PC-9 (cell line): ENCODE measurements around the gene TMEM176A. TPM values are rescaled to one million over a fixed set of nuclear protein-coding genes. Genes with fewer than 3 reads are reported as not detected.
"Not testable (repeated sequence)": the region's sequence is repeated elsewhere in the genome, so short reads cannot be mapped to it uniquely, and the experiment has no call there.

Source experiments
- BruUV-seq: library from RNA; stranded (reverse); fragments of 400-500 nt; replicated peaks from 2 replicates; lab custom pipeline; 2021; lab: Mats Ljungman, UMichigan
- CTCF ChIA-PET: fragments of 300-600 bp; sonication (Branson Sonifier 250); formaldehyde crosslinking; loops from one replicate; lab custom pipeline; 2022; ENCODE audit warnings: antibody characterized with exemption; lab: Charles Lee
- POLR2A ChIA-PET: fragments of 300-600 bp; sonication (Branson Sonifier 250); formaldehyde crosslinking; loops from one replicate; lab custom pipeline; 2022; ENCODE audit warnings: antibody characterized with exemption; ENCODE audit not compliant: unreplicated experiment; lab: Charles Lee
- DNase-seq, 2 experiments: peaks; one replicate each; pipeline versions ENCODE4 v3.0.0 to v3.0.0-alpha.2; 2015 to 2022; ENCODE audit warnings: mixed read lengths in 1 of 2
- H2AFZ ChIP-seq: fragments of 200-600 bp; sonication (generic); 2 replicates; pipeline ENCODE4 v1.8.1; 2017; ENCODE audit warnings: antibody characterized with exemption
- H3F3A ChIP-seq: fragments of 200-600 bp; sonication (generic); 2 replicates; pipeline ENCODE4 v1.8.1; 2017; ENCODE audit warnings: antibody characterized with exemption, mild to moderate bottlenecking, low read depth; ENCODE audit not compliant: insufficient read depth
- H3K27ac ChIP-seq: fragments of 200-600 bp; sonication (generic); 2 replicates; pipeline ENCODE4 v1.6.1; 2016; ENCODE audit warnings: mixed run types
- H3K27me3 ChIP-seq: fragments of 200-600 bp; sonication (generic); 2 replicates; pipeline ENCODE4 v1.6.1; 2016; ENCODE audit warnings: low read depth, mixed run types; ENCODE audit not compliant: insufficient read depth
- H3K36me3 ChIP-seq: fragments of 200-600 bp; sonication (generic); 2 replicates; pipeline ENCODE4 v1.6.1; 2016; ENCODE audit warnings: low read depth, mixed run types
- H3K4me1 ChIP-seq: fragments of 200-600 bp; sonication (generic); replicated peaks from 2 replicates; pipeline ENCODE4 v1.6.1; 2016; ENCODE audit warnings: mixed run types; ENCODE audit not compliant: insufficient read depth
- H3K4me2 ChIP-seq: fragments of 200-600 bp; sonication (generic); 2 replicates; pipeline ENCODE4 v1.6.1; 2017; ENCODE audit warnings: mixed run types
- H3K4me3 ChIP-seq: fragments of 200-600 bp; sonication (generic); 2 replicates; pipeline ENCODE4 v1.6.1; 2016; ENCODE audit warnings: mixed run types
- H3K79me2 ChIP-seq: fragments of 200-600 bp; sonication (generic); 2 replicates; pipeline ENCODE4 v1.6.1; 2017; ENCODE audit warnings: low read depth, mixed run types
- H3K9me2 ChIP-seq: fragments of 200-600 bp; sonication (generic); 2 replicates; pipeline ENCODE4 v1.8.1; 2017; ENCODE audit warnings: mild to moderate bottlenecking; ENCODE audit not compliant: insufficient read depth
- H3K9me3 ChIP-seq: fragments of 200-600 bp; sonication (generic); 2 replicates; pipeline ENCODE4 v1.8.1; 2016; ENCODE audit warnings: low read depth; ENCODE audit not compliant: insufficient read depth
- H4K20me1 ChIP-seq: fragments of 200-600 bp; sonication (generic); 2 replicates; pipeline ENCODE4 v1.8.1; 2017; ENCODE audit not compliant: insufficient read depth
- EZH2 ChIP-seq: fragments of 200-600 bp; sonication (generic); IDR thresholded peaks from 2 replicates; pipeline ENCODE4 v1.8.0; 2017; ENCODE audit warnings: antibody characterized with exemption, low read depth
- intact Hi-C: fragments of 100-400 bp; cut with micrococcal nuclease; formaldehyde crosslinking; loops from one replicate; pipeline ENCODE4 v1.10.0; 2022; ENCODE audit not compliant: unreplicated experiment
- total RNA-seq: library from RNA; stranded (reverse); gene quantifications from 2 replicates; pipeline ENCODE4 v1.2.3, GENCODE V29; 2021
- TF ChIP-seq, protein P1 (sequence below): fragments of 200-600 bp; sonication (generic); conservative IDR thresholded peaks from 2 replicates; pipeline ENCODE4 v1.6.1; 2017; ENCODE audit warnings: mixed run types, antibody characterized with exemption, mild to moderate bottlenecking, moderate library complexity

Gene TMEM176A
- total RNA-seq, 1 experiment from 2014 or later = not detected

- H3K27ac ChIP-seq = no peak overlapping the region
- no peaks in the 10 kb centered on the region for H4K20me1 ChIP-seq
- H3K4me2 ChIP-seq = no peak overlapping the region
- no peak for DNase-seq
- peaks cover 59% of the 10 kb centered on the region for H3K27me3 ChIP-seq
- no peaks in the 10 kb centered on the region for H3K4me1 ChIP-seq
- ChIA-PET POLR2A (no interaction called here), CTCF (no interaction called here)
- BruUV-seq = no TSS peak
- no peaks in the 10 kb centered on the region for H3K79me2 ChIP-seq
- no peak overlapping the region for H3K4me3 ChIP-seq
- intact Hi-C loops = no loop called here
- H3F3A ChIP-seq = no peaks in the 10 kb centered on the region
- no peak overlapping the region for H2AFZ ChIP-seq
- TF ChIP-seq, protein P1, sequence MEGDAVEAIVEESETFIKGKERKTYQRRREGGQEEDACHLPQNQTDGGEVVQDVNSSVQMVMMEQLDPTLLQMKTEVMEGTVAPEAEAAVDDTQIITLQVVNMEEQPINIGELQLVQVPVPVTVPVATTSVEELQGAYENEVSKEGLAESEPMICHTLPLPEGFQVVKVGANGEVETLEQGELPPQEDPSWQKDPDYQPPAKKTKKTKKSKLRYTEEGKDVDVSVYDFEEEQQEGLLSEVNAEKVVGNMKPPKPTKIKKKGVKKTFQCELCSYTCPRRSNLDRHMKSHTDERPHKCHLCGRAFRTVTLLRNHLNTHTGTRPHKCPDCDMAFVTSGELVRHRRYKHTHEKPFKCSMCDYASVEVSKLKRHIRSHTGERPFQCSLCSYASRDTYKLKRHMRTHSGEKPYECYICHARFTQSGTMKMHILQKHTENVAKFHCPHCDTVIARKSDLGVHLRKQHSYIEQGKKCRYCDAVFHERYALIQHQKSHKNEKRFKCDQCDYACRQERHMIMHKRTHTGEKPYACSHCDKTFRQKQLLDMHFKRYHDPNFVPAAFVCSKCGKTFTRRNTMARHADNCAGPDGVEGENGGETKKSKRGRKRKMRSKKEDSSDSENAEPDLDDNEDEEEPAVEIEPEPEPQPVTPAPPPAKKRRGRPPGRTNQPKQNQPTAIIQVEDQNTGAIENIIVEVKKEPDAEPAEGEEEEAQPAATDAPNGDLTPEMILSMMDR = no peak
- TF ChIP-seq EZH2 = no peak
- no peaks in the 10 kb centered on the region for H3K36me3 ChIP-seq
- H3K9me3 ChIP-seq = no peaks in the 10 kb centered on the region
- no peaks in the 10 kb centered on the region for H3K9me2 ChIP-seq
Measured at GRCh38 chr7:150766334-150766709, 34.2 kb upstream of the TMEM176A start.

DNA sequence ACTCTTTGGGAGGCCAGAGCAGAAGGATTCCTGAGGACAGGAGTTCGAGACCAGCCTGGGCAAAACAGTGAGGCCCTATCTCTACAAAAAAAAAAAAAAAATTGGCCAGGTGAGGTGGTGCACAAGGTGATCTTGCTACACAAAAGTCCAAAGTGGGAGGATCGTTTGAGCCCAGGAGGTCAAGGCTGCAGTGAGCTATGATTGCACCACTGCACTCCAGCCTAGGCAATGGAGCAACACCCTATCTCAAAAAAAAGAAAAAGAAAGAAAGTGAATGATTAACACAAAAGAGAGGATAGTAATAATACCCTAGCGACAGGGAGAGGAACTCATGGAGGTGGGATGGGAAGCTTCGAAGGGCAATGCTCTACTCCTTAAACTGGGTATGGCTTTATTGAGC, 30.8 kb upstream of the TMEM176A start:
- ChIA-PET CTCF (no interaction called here), POLR2A (no interaction called here)
- no peaks in the 10 kb centered on the region for H4K20me1 ChIP-seq
- no TSS peak for BruUV-seq
- H3K36me3 ChIP-seq = no peaks in the 10 kb centered on the region
- H3K4me1 ChIP-seq = no peaks in the 10 kb centered on the region
- H3K4me3 ChIP-seq = no peak overlapping the region
- H3K79me2 ChIP-seq = no peaks in the 10 kb centered on the region
- no peaks in the 10 kb centered on the region for H3F3A ChIP-seq
- intact Hi-C loops = loop anchor here (10.0 kb wide), 1 partner anchor 485 kb away; no protein-coding TSS in a partner anchor
- H3K4me2 ChIP-seq = no peak overlapping the region
- H3K9me2 ChIP-seq = no peaks in the 10 kb centered on the region
- peaks cover 47% of the 10 kb centered on the region for H3K27me3 ChIP-seq
- H2AFZ ChIP-seq = no peak overlapping the region
- TF ChIP-seq, protein P1 = no peak
- no peak for TF ChIP-seq EZH2
- no peaks in the 10 kb centered on the region for H3K9me3 ChIP-seq
- H3K27ac ChIP-seq = no peak overlapping the region
- DNase-seq = no peak

DNA sequence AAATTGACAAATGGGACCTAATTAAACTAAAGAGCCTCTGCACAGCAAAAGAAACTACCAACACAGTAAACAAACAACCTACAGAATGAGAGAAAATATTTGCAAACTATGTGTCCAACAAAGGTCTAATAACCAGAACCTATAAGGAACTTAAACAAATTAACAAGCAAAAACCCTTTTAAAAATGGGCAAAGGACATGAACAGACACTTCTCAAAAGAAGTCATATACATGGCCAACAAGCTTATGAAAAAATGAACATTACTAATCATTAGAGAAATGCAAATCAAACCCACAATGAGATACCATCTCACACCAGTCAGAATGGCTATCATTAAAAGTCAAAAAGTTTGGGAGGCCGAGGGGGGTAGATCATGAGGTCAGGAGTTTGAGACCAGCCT, 26.4 kb upstream of the TMEM176A start:
- H3K27ac ChIP-seq, DNase-seq, H3K36me3 ChIP-seq, H3K4me3 ChIP-seq, H3F3A ChIP-seq, BruUV-seq, H3K4me2 ChIP-seq, H2AFZ ChIP-seq, H3K9me3 ChIP-seq, H4K20me1 ChIP-seq, POLR2A ChIA-PET, H3K9me2 ChIP-seq, H3K4me1 ChIP-seq, H3K79me2 ChIP-seq: not testable (repeated sequence)
- H3K27me3 ChIP-seq = peaks cover 29% of the 10 kb centered on the region
- CTCF ChIA-PET = interaction anchor here (0.6 kb wide), 1 partner anchor 288 kb away, joined by 7 read pairs; no protein-coding TSS in a partner anchor
- intact Hi-C loops = loop anchor here (10.0 kb wide), 1 partner anchor 489 kb away; no protein-coding TSS in a partner anchor
